ENCODE data around the gene GALNT2. TPM values are rescaled to one million over a fixed set of nuclear protein-coding genes. Genes with fewer than 3 reads are reported as not detected.

Gene GALNT2
- total RNA-seq, 4 donors from 2014 or later, result 50.7 to 85.0 (median 71.8) TPM

DNA sequence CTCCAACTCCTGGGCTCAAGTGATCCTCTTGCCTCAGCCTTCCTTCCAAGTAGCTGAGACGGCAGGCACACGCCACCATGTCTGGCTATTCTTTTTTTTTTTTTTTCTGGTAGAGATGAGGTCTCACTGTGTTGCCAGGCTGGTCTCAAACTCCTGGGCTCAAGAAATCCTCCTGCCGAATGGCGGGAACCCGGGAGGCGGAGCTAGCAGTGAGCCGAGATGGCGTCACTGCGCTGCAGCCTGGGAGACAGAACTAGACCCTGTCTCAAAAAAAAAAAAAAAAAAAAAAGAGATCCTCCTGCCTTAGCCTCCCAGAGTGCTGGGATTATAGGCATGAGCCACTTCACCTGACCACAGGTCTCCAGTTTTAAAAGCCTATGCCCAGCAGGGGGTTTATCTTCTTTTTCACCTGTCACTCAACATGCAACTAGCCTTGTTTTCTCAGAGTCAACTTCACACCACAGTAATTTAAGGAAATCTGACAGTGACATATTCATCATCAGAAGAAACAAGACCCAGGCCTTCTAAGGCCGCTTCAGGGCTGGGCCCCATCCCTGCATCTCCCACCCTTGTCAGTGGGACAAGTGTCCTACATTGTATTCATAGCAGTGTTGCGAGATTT, 38.3 kb upstream of the GALNT2 start:
- no peak for DNase-seq (ENCODE audit: low spot score)
- no peak for ATAC-seq (ENCODE audit: low FRiP score)
- TF ChIP-seq, protein P1, sequence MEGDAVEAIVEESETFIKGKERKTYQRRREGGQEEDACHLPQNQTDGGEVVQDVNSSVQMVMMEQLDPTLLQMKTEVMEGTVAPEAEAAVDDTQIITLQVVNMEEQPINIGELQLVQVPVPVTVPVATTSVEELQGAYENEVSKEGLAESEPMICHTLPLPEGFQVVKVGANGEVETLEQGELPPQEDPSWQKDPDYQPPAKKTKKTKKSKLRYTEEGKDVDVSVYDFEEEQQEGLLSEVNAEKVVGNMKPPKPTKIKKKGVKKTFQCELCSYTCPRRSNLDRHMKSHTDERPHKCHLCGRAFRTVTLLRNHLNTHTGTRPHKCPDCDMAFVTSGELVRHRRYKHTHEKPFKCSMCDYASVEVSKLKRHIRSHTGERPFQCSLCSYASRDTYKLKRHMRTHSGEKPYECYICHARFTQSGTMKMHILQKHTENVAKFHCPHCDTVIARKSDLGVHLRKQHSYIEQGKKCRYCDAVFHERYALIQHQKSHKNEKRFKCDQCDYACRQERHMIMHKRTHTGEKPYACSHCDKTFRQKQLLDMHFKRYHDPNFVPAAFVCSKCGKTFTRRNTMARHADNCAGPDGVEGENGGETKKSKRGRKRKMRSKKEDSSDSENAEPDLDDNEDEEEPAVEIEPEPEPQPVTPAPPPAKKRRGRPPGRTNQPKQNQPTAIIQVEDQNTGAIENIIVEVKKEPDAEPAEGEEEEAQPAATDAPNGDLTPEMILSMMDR (IDR thresholded peaks at IDR 0.05), result no peak

DNA sequence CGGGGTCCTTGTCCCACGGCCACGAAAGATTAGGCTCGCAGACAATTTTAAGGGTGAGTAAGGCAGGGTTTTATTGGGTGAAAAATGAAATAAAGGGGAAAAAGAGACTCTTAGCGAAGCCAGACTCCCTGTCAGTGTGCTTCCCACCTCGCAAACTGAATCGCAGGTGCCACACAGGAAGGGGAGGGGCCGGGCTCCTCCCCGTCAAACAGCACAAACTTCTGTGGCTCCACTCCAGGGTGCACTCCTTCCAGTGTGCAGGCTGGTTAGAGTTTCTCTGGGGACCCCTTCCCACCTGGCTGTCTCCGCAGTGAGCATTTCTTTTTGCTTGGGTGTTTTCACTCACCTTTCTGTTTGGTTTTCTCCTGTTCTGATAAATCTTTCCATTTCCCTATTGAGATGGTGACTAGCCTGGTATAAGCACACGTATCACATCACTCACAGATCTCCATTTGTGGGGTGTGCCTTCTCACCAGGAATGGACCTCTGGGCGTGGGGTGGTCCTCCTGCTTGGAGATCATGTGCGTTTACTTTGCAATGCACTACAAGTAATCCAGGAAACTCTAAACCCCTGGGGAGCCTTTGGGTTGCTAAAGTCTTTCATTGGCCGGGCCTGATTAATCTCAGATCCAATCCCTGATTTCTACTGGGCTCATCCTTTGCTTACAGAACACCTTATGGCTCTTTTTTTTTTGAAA, 37.6 kb upstream of the GALNT2 start:
- TF ChIP-seq, protein P1 (IDR thresholded peaks at IDR 0.05), result no peak
- ATAC-seq (ENCODE audit: low FRiP score), result no peak
- no peak for DNase-seq (ENCODE audit: low spot score)

DNA sequence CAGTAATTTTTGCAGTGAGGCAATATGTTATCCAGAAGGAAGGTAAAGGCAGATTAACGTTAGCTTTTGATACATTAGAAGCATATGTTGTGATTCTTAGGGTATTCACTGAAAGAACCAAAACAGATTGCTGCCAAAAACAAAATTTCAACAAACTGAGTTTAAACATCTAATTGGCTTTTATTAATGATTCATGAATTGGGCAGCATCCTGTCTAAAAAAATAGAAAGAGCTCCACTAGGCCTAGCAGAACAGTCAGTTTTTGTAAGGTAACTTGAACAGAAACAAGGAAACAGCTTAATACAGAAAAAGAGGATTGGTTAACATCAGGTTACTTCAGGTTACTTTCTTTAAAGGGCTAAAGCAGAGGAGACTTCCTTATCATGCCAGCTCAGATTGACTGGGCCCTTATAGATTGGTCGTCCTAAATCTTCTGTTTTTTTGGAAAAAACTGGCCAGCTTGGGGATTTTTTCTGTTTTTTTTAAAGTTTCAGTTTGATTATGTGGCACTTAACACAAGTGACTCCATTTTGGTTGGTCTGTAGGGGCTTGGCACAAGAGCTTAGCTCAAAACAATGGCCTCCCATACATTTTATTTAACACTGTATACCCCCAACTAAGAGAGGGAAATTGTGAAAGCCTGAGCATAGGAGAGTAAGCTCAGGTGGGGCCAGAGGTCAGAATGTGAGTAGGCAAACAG, 36.8 kb upstream of the GALNT2 start:
- TF ChIP-seq, protein P1 (IDR thresholded peaks at IDR 0.05), result no peak
- DNase-seq (ENCODE audit: low spot score) (no peak), ATAC-seq (ENCODE audit: low FRiP score) (no peak)

DNA sequence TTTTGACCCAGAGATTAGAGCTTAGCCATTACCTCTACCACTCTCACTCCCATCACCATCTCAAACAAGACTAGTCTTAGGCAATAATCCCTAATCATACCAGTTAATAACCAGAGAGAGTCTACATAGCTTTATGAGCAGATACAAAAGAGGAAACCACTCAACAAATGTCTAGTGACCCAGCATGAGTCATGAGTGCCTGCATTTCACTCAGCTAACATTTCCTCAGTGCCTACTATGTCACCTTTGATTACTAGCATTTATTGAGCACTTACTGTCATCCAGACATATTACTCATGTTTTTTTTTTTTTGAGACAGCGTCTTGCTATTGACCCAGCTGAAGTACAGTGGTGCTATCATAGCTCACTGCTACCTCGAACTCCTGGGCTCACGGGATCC, 35.9 kb upstream of the GALNT2 start:
- TF ChIP-seq, protein P1 (IDR thresholded peaks at IDR 0.05), result no peak
- no peak for ATAC-seq (ENCODE audit: low FRiP score)
- DNase-seq (ENCODE audit: low spot score), result no peak

DNA sequence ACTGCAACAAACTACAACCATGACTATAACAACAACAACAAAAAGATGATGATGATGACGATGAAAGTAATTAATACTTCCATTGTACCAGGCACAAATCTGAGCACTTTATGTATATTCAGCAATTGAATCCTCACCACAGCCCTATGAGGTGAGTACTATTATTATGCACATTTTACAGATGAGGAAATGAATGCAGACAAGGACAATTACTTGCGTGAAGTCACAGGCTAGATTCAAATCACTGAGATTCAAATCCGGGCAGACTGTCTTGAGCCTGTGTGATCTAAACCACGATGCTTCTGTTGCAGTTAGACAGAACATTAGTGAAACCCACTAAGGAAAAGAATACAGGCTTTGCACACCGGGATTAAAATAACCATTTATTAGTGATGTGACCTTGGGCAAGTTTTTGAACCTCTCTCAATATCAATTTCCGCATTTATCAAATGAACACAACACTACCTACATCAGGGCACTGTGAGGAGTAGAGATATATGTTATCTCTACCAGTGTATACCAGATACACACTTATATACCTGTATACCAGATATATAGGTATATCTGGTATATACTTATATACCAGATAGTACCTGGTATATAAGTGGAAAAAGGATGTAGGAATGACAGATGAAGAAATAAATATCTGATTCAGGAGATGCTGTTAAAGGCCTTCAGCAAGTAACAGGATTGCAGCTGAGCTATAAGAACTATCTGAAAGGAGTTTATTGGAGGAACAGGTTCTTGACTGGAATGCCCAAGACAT, 34.3 kb upstream of the GALNT2 start:
- DNase-seq (ENCODE audit: low spot score) (no peak), ATAC-seq (ENCODE audit: low FRiP score) (no peak)
- TF ChIP-seq, protein P1 (IDR thresholded peaks at IDR 0.05), result no peak

DNA sequence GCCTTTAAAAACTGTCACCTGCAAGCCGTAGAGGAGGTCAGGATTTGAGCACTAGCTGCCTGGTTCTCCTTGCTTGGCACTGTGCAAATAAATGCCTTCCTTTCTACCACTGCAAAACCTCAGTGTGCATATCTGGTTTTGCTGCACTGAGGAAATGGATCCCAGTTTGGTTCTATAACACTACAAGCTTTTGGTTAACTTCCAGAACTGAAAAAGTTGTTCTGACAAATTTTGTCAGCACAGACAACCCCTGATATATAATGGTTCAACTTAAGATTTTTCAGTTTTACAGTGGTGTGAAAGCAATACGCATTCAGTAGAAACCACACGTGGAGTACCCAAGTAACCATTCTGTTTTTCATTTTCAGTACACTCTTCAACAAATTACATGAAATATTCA, 29.8 kb upstream of the GALNT2 start:
- no peak for DNase-seq (ENCODE audit: low spot score)
- TF ChIP-seq, protein P1 (IDR thresholded peaks at IDR 0.05), result no peak
- no peak for ATAC-seq (ENCODE audit: low FRiP score)

All from omental fat pad (tissue), 4 donors.